ENCODE results near the gene ARID5A. TPM values are rescaled to one million over a fixed set of nuclear protein-coding genes. Genes with fewer than 3 reads are reported as not detected.
A peak's percentile ranks its signal among the peaks of the same experiment; 100 is the strongest.

ARID5A gene
- total RNA-seq, 1 donor from 2014 or later: 6.9 TPM

DNA sequence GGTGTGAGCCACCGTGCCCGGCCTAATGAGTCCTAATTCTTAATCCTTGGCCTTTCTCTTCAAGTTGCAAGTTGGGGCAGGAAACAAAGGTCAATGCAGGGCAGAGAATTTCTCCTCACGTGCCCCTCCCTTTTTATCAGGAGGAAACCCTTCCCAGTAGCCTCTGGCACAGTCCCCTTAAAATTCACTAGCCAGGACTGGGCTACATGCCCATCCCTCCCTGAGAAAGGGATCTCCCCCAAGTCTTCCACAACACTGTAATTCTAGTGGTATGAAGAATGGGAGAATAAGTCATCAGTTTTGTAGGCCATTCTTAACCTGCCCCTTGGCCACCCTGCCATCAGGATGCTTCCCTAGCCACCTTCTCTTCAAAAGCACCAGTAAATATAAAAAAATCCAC, 42.2 kb downstream of the ARID5A start:
- DNase-seq: no peak
- intact Hi-C loops (cut with micrococcal nuclease): no loop called here
- no peak for ATAC-seq

DNA sequence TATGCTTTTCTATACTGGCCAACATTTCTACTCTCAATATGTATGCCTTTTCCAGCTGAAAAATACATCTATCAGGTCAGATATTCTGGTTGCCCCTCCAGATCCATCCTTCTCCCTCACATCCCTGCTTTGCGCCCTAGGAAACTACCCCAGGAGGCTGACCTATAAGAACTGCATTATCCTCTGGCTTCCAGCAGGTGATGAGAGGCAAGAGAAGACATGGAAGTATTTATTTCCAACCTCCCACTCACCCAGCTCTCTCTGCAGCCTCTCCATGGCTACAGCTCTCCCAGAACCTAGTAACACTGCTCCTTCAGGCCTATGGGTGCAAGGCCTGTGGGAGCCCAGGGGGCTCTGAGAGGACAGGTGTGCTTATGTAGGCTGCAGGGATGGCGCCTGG, 42.9 kb downstream of the ARID5A start:
- no peak for ATAC-seq
- intact Hi-C loops (cut with micrococcal nuclease): no loop called here
- DNase-seq: no peak

DNA sequence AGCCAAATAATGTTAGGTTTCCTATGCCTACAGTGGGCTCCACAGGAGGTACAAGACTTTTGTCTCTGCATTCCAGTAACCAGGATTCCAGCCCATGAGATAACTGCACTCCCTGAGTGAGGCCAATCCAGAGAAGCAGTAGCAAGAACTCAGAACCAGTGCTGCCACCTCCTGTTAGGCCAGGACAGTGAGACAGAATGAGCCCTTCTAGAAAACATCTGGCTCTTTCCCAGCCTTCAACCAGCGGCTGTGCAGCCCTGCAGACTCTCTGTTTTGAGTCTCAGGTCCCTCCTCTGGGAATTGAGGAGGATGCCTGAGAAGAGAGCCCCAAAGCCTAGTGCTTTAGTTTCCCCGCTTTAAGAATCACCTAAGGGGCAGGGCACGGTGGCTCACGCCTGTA, 44.2 kb downstream of the ARID5A start:
- intact Hi-C loops (cut with micrococcal nuclease): no loop called here
- DNase-seq (peak; percentile 35), ATAC-seq (peak; percentile 68)

DNA sequence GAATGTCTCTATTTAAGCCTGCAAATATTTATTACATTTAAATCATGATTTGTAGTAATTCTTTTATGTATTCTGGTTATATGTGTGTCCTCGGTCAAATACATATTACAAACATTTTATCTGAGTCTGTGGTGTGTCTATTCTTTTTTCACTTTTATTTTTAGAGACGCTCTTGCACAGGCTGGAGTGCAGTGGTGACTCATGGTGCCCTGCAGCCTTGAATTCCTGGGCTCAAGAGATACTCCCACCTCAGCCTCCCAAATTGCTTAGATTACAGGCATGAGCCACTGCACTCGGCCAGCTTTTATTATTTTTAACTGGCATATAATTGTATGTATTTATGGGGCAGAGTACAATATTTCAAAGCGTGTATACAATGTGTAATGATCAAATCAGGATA, 47.5 kb downstream of the ARID5A start:
- DNase-seq: no peak
- intact Hi-C loops (cut with micrococcal nuclease): no loop called here
- peak; percentile 71 for ATAC-seq

DNA sequence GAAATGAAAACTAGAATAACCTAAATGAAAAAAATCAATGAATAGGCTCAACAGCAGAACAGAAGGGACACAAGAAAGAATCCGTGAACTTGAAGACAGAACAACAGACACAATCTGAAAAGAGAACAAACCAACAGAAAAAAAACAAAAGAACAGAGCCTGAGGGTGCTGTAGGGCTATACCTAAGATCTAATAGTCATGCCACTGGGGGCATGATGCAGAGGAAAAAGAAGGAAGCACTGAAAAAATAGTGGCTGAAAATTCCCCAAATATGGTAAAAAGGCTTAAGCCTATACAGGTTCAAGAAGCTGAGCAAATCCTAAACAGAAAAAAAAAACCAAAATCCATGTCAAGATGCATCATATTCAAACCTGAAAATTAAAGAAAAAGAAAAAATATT, 51.3 kb downstream of the ARID5A start:
- intact Hi-C loops (cut with micrococcal nuclease): no loop called here
- DNase-seq (no peak), ATAC-seq (no peak)

DNA sequence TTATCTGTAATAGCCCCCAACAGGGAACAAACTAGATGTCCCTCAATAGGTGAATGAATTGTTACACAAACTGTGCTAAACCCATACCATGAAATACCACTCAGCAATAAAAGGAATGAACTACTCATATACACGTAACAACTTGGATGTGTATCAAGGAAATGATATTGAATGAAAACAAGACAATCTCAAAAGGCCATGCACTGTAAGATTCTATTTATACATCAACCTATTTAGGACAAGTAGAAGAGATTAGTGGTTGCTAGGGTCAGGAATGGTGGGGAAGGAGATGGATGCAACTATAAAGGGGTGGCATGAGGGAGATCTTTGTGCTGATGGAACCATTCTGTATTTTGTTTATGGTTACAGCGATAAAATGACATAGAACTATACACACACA, 54.5 kb downstream of the ARID5A start:
- ATAC-seq: peak; percentile 59
- no peak for DNase-seq
- intact Hi-C loops (cut with micrococcal nuclease): no loop called here

DNA sequence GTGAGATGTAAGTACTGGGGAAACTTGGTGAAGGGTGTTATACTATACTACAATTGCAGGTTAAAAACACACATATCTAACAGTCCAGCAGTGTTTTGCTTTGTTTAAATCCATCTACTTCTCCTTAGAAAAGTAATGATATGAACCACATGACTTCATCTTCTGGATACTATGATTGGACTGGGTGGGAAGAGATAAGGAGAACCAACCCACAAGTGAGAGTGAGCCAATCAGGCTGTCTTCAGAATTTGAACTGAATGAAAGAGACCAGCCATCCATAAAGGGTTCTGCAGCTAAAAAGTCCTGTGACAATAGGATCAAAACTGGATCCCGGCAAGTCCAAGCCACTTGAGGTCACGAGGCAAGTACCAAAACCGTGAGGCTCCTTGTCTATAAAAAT, 54.9 kb downstream of the ARID5A start:
- intact Hi-C loops (cut with micrococcal nuclease): no loop called here
- DNase-seq (no peak), ATAC-seq (no peak)

DNA sequence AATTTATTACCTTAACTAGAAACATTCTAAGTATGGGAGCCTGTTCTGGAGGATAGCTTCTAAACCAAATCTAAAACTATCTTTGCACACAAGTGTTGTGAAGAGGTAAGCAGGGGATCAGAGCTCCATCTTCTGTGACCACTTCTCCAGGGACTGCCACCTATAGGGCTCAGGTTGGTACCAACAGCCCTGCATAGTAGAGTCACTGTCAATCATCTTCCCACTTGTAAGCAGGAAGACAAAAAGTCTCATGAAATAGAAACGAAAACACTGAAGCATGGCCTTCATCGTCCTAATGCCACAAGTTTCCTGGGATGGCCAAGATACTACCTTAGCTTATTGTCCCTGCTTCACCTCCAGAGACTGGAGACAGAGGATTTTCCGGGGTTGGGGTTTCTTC, 57.7 kb downstream of the ARID5A start:
- DNase-seq (no peak), ATAC-seq (no peak)
- intact Hi-C loops (cut with micrococcal nuclease): no loop called here

DNA sequence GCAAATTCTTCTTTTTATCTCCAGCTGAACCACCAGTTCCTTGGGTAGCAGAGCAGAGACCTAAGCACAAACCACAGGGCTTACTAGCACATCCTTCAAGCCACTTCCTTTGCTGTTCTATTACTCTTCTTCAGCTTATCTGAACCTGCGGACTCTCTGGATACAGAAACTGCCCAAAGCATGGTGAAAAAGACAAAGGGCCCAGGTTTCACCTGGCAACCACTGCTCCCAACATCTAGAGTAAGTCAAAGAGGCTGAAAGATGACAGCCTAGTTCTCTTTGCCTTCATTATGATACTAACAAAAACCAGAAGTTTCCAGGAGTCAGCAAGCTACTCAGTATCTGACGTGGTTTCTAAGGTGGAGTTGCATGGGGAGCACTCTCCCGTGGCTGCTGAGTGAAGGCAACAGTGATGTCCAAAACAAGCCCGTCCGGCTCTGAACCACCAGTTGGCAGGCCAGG, 58.2 kb downstream of the ARID5A start:
- intact Hi-C loops (cut with micrococcal nuclease): no loop called here
- no peak for ATAC-seq
- no peak for DNase-seq

DNA sequence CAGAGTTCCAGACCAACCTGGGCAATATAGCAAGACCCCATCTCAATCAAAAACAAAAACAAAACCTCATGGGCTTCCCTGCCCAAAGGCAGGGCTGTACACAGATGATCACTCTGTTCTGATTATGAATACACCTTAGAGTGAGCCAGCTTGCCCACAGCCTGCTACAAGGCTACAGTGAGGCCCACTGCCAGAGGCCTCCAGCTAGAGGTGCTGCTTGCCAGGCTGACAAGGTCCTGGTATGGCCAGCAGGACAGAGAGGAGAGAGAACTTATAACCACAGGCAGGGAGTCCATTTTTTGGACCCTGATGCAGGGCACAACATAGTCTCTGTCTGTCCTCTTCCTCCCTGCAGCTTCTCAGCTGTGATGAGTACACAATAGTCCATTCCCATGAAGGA, 60.0 kb downstream of the ARID5A start:
- peak; percentile 45 for DNase-seq
- intact Hi-C loops (cut with micrococcal nuclease): no loop called here
- ATAC-seq: peak; percentile 45

DNA sequence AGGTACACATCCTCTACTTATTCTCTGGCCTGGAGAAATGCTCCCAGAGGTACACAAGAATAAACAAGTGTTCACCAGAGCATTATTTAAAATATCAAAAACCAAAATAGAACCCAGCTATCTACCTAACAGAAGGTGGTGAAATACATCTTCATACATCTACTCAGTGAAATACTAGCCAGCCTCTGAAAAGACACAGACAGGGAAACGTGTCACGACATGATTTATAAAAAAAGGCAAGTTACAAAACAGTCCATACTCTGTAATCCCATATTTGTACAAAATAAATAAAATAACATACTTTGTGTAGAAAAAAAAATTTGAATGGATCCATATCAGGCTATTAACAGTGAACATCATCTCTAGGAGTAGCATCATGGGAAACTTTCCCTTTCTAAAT, 63.4 kb downstream of the ARID5A start:
- DNase-seq (no peak), ATAC-seq (no peak)
- intact Hi-C loops (cut with micrococcal nuclease): no loop called here

DNA sequence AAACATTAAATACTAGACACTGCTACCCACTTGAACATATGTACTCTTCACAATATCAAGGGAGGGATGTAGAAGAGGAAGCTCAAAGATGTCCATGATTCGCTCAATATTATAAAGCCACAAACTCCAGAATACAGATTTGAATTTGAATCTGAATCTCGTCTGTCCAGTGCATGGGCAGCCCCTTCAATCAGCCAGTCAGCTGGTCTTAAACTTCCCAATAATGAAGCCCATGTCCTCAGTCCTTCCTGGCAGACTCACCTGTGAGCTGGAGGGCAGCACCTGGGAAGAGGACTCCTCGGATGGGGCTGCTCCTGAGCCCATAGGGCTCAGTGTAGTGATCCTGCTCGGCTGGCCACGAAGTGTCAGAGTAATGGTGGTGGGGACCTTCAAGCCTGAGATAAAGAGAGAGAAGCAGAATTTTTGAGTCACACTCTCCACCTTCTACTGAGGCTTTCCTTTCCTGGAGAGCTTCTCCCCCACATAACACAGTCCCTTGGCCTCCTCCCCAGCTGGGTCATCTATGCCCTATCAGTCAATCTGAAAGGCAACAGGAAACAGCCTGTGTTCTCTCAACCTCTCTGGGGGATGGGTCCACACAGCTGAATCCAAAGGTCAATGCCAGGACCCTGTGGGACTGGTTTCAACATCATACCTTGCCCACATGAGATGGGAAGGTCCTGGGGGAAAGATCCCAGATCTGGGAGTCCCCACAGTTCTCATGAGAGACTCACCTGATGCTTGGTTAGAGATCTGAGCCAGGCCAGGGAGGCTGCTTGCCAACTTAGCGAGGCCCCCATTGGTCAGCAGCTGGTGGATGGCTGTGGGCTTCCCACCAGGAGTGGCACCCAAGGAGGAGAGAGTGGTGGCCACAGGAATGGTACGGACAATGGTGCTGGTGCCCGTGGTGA, 65.1 kb downstream of the ARID5A start:
- no peak for DNase-seq
- ATAC-seq: no peak
- intact Hi-C loops (cut with micrococcal nuclease): no loop called here

Other genes starting within 250 kb of the ARID5A start
- gene SNRNP200, start 231.2 kb upstream of the ARID5A start, total RNA-seq: 55.3 TPM
- gene ITPRIPL1, start 211.4 kb upstream of the ARID5A start, total RNA-seq: 1.3 TPM
- gene NCAPH, start 201.0 kb upstream of the ARID5A start, total RNA-seq: 1.4 TPM
- not detected for gene NEURL3, start 31.4 kb upstream of the ARID5A start, total RNA-seq
- gene KANSL3, start 101.6 kb downstream of the ARID5A start, total RNA-seq: 30.9 TPM
- not detected for gene FER1L5, start 106.0 kb downstream of the ARID5A start, total RNA-seq
- gene LMAN2L, start 203.3 kb downstream of the ARID5A start, total RNA-seq: 25.5 TPM
- gene CNNM4, start 224.2 kb downstream of the ARID5A start, total RNA-seq: 30.8 TPM

Measured in left ventricle myocardium superior (tissue), 1 donor.